Stimulated activated CD4-positive, alpha-beta T cell treated with anti-CD3 and anti-CD28 coated beads, TNF-alpha, amount 100 ng/mL, for 1 hour (primary cell): ENCODE results near the gene CFP.
"Not testable (repeated sequence)": the region's sequence is repeated elsewhere in the genome, so short reads cannot be mapped to it uniquely, and the experiment has no call there.

Experiments
- DNase-seq, 3 donors: peaks; one replicate each; pipeline ENCODE4 v3.0.0-alpha.2; 2020; ENCODE audit warnings: low read depth in 3 of 3, low spot score in 1 of 3

Gene CFP

DNA sequence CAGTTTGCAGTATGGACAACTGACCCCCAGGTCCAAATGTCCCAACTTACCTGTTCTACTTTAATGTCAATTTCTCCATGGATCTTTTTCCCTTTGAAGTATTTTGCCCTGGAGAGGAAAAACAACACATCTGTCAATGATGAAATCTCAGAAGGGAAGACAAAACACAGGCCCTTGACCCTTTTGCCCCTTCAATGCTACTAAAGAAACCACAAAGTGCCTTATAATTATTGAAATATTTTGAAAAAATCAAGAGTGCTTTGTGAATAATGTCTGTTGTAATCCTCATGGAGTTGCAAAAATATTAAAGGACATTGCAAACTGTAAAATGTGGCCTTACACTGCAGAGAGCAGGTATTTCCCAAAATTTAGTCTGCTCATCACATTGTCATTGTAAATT, 22.6 kb downstream of the CFP start:
- DNase-seq, result no peak

DNA sequence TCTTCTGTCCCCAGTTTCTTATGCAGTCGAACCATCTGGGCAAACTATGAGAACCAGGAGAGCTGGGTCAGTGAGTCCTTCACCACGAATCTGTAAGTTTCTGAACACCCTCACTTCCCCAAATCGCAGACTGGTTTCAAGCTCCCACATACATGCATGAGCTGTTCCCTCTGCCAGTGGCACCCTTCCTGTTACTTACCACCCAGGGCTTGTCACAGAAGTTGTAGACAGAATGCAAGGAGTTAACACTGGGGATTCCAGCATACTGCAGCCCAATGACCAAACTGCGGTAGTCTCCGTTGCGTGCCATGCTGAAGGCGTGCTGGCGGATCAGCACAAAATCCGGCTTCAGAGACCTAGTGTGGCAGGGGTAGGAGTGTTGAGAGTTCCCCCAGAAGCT, 24.7 kb downstream of the CFP start:
- no peak for DNase-seq

- DNase-seq, result not testable (repeated sequence)
Observed at GRCh38 chrX:47603125-47603524, 26.6 kb downstream of the CFP start.

GRCh38 chrX:47597222-47597621, 32.5 kb downstream of the CFP start:
- no peak for DNase-seq

DNA sequence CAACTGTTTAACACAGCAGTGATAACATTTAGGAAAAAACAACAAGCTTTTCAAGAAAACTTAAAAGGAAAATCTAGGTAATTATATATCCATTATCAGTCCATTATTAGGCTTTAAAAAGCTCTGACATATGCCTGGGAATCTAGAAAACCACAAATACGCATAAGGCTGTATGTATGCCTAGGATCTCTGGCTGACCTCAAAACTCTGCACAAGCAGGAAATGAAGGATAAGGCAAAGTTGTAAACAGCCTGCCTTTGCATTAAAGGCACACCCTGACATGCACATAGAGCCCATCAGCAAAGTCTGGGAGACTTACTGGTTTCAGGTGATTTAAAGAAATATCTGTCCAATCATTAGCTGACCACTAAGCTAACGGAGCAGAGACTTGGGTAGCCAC, 33.5 kb downstream of the CFP start:
- no peak for DNase-seq

GRCh38 chrX:47595716-47596251, 33.9 kb downstream of the CFP start:
- DNase-seq, result no peak

- DNase-seq, result no peak
Observed at GRCh38 chrX:47593522-47593921, 36.2 kb downstream of the CFP start.

- DNase-seq, result no peak
Observed at GRCh38 chrX:47590984-47591383, 38.7 kb downstream of the CFP start.

- DNase-seq, result no peak
Observed at GRCh38 chrX:47587906-47588735, 41.6 kb downstream of the CFP start.

- DNase-seq, result no peak
Observed at GRCh38 chrX:47587091-47587891, 42.4 kb downstream of the CFP start.

DNA sequence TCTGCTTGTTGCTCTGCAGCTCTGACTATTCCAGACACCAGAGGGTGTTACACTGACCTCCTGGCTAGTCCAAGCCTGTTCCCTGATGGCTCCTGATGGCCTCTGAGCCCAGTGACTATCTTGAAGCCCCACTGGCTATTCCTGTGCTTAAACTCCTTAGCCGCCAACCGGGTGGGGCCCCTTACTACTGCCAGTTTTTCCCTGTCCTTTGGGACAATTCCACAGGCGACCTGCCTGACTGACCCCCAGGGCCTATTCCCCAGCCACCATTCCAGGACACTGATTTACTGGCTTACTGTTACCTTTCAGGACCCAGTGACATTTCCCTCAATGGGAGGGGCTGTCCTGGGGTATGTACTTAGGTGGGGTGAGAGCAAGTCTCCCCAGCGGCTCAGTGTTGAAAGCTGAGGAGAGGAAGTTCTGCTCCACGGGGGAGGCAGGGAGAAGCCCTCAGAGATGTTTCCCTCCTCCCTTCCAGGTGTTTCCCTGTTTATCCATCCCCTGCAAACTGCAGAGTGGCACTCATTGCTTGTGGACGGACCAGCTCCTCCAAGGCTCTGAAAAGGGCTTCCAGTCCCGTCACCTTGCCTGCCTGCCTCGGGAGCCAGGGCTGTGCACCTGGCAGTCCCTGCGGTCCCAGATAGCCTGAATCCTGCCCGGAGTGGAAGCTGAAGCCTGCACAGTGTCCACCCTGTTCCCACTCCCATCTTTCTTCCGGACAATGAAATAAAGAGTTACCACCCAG, 43.5 kb downstream of the CFP start:
- no peak for DNase-seq

DNA sequence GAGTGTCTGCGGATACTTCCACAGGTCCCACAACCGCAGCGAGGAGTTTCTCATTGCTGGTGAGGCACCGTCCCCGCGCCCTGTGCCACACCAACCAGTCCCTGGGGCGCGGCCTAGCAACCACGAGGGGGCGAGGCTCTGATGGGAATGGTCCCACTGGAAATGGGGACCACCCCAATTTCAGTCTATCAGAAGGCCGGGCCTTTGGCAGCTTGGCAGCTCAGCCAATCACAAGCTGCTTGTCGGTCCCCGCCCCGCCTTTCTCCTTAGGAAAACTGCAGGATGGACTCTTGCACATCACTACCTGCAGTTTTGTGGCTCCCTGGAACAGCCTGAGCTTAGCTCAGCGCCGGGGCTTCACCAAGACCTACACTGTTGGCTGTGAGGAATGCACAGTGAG, 44.5 kb downstream of the CFP start:
- DNase-seq, result no peak

GRCh38 chrX:47584714-47585113, 45.0 kb downstream of the CFP start:
- no peak for DNase-seq

- no peak for DNase-seq
Observed at GRCh38 chrX:47583240-47583861, 46.4 kb downstream of the CFP start.

DNA sequence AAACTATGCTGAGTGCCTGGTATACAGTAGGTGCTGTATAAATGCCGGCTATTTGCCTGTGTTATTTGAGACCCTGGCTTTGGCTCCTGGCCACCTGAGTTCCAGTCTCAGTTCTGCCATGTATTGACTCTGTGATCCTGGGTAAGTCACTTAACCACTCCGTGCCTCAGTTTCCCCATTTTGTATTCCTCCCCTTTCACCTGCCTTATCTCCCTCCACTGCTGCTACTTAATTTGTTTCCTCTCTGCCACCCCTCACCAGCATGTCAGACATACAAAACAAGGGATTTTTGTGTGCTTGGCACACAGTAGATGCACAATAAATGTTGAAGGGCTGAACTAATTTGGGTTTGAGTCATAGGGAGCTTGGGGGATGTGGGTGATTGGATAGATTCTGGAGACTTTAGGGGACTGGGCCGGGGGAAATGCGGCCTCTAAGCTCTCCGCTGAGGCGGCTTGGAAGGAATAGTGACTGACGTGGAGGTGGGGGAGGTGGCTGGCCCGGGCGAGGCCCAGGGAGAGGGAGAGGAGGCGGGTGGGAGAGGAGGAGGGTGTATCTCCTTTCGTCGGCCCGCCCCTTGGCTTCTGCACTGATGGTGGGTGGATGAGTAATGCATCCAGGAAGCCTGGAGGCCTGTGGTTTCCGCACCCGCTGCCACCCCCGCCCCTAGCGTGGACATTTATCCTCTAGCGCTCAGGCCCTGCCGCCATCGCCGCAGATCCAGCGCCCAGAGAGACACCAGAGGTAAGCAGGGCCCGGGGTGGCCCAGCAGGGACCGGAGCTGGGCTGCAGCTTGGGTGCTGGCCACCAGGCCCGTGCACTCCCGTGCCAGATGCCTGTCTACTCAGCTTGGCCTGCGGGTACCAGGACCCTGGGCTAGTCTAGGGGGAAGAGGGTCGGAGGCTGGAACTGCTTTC, 47.7 kb downstream of the CFP start, which contains the start of gene TIMP1:
Gene TIMP1 (plus strand): TSS at position 706 of the 917 bp plus-strand sequence. CDS start 980 bp downstream, outside the sequence.
- DNase-seq, result peak; percentile 41 to 55 (median 53)

DNA sequence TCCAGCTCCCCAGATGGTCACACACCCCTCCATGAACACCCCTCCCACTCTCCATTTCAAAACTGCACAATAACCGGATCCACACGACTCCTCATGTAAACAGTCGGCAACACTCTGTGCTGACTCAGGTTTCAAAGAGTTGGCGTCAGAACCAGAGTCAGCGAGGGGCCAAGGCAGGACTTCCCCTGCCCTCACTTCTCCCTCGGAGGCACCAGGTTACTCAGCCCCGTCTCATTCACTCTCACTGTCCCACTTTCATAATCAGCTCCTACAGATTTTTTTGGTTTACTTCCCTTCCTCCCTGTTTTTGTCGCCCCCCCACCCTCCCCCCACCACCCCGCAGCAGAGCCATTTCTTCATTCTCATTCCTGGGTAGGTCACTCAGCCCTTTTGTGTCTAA, 50.2 kb downstream of the CFP start:
- DNase-seq, result no peak

- DNase-seq, result no peak
Observed at GRCh38 chrX:47578692-47579091, 51.0 kb downstream of the CFP start.

GRCh38 chrX:47577901-47578300, 51.8 kb downstream of the CFP start:
- DNase-seq, result no peak

DNA sequence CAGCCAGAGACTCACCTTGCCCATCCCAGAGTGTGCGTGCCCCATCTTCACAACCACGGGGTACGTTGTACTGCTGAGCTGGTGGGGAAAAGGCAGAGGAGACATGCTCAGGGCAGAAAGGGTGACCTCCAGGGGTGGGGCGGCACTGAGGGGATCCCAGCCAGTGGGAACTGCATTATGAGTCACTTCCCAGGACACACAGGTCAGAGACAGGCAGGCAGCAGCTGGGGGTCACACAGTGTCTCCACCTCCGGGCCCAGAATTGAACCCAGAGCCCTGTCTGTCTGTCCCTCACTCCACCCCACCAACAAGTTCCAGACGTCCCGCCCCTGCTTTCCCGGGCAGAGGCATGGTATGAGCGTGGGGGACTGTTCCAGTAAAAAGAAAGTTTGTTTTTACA, 52.3 kb downstream of the CFP start:
- no peak for DNase-seq
